ENCODE measurements around the gene VEZF1. TPM values are rescaled to one million over a fixed set of nuclear protein-coding genes. Genes with fewer than 3 reads are reported as not detected.
"Not testable (repeated sequence)": the region's sequence is repeated elsewhere in the genome, so short reads cannot be mapped to it uniquely, and the experiment has no call there.

Gene VEZF1
- total RNA-seq, 1 experiment from 2014 or later: 48.2 TPM

- peaks cover 9% of the 10 kb centered on the region for H3K36me3 ChIP-seq (replicated peaks; ENCODE audit: control insufficient read depth, insufficient read depth, low read length)
- H3K4me3 ChIP-seq (ENCODE audit: insufficient read depth, low read depth, low read length): no peak overlapping the region
- no peak for DNase-seq
Observed at GRCh38 chr17:57971572-57971971, 16.5 kb downstream of the VEZF1 start.

DNA sequence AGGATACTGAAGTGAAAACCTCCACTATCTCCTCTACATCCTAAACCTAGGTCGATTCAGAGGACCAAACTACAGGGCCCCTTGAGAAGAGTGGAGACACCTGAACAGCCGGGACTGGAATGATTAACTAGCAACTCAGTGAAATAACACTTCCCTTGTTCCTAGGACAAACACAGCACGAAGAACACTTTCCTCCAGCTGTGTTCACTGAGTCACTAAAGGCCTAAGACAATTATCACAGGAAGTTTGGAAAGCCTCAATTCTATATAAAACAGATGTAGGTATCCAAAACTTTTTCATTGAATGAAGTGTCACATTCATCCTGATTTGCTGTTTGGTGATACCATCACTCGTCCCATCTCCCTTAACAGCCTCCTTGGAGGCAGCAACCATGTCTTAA lies 17.3 kb downstream of the VEZF1 start:
- no peak for DNase-seq
- Histone ChIP-seq H3K36me3 (replicated peaks; ENCODE audit: control insufficient read depth, insufficient read depth, low read length) (peaks cover 7% of the 10 kb centered on the region), H3K27me3 (ENCODE audit: control insufficient read depth, insufficient read depth, low read length) (no peaks in the 10 kb centered on the region), H3K4me3 (ENCODE audit: insufficient read depth, low read depth, low read length) (no peak overlapping the region)

More at GRCh38 chr17:57971572-57971971, 16.5 kb downstream of the VEZF1 start:
- H3K27me3 ChIP-seq (ENCODE audit: control insufficient read depth, insufficient read depth, low read length): no peaks in the 10 kb centered on the region

- DNase-seq: no peak
- Histone ChIP-seq H3K4me3 (ENCODE audit: insufficient read depth, low read depth, low read length) (no peak overlapping the region), H3K27me3 (ENCODE audit: control insufficient read depth, insufficient read depth, low read length) (no peaks in the 10 kb centered on the region), H3K36me3 (replicated peaks; ENCODE audit: control insufficient read depth, insufficient read depth, low read length) (peaks cover 1% of the 10 kb centered on the region)
Observed at GRCh38 chr17:57968456-57968855, 19.6 kb downstream of the VEZF1 start.

DNA sequence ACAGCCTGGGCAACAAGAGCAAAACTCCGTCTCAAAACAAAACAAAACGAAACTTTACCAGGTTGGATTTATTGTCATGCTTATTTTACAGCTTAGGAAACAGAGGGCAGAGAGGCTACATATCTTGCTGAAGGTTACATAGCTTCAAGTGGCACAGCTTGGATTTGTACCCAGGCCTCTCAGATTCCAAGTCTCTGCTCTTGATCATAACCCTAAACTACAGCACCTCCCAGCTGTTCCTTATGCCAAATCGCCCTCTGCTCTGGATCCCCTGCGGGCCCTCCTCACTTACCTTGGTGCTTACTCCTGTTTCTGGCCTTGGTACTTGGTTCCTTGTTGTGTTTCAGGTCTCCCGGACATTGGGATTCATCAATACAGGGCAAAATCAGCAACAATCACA lies 21.2 kb downstream of the VEZF1 start:
- DNase-seq: no peak
- Histone ChIP-seq H3K27me3 (ENCODE audit: control insufficient read depth, insufficient read depth, low read length) (no peaks in the 10 kb centered on the region), H3K4me3 (ENCODE audit: insufficient read depth, low read depth, low read length) (no peak overlapping the region), H3K36me3 (replicated peaks; ENCODE audit: control insufficient read depth, insufficient read depth, low read length) (no peaks in the 10 kb centered on the region)

GRCh38 chr17:57966246-57966645 lies 21.8 kb downstream of the VEZF1 start:
- Histone ChIP-seq H3K4me3 (ENCODE audit: insufficient read depth, low read depth, low read length) (no peak overlapping the region), H3K27me3 (ENCODE audit: control insufficient read depth, insufficient read depth, low read length) (no peaks in the 10 kb centered on the region), H3K36me3 (replicated peaks; ENCODE audit: control insufficient read depth, insufficient read depth, low read length) (no peaks in the 10 kb centered on the region)
- DNase-seq: no peak

GRCh38 chr17:57965521-57966160 lies 22.4 kb downstream of the VEZF1 start:
- Histone ChIP-seq H3K27me3 (ENCODE audit: control insufficient read depth, insufficient read depth, low read length) (no peaks in the 10 kb centered on the region), H3K4me3 (ENCODE audit: insufficient read depth, low read depth, low read length) (no peak overlapping the region), H3K36me3 (replicated peaks; ENCODE audit: control insufficient read depth, insufficient read depth, low read length) (no peaks in the 10 kb centered on the region)
- DNase-seq: peak; percentile 61

DNA sequence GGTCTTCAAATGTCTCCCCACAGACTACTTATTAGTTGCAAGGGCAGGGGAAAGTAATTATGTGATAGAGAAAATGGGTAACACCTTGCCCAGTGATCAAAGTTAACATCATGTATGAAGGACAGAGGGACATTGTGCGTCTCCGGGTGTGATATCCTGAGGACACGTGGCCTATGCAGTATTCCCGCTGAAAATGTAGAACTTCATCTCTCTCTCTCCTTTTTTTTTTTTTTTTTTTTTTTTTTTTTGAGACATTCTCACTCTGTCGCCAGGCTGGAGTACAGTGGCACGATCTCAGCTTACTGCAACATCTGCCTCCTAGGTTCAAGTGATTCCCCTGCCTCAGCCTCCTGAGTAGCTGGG lies 24.9 kb downstream of the VEZF1 start:
- Histone ChIP-seq H3K4me3 (ENCODE audit: insufficient read depth, low read depth, low read length) (no peak overlapping the region), H3K27me3 (ENCODE audit: control insufficient read depth, insufficient read depth, low read length) (no peaks in the 10 kb centered on the region), H3K36me3 (replicated peaks; ENCODE audit: control insufficient read depth, insufficient read depth, low read length) (no peaks in the 10 kb centered on the region)
- DNase-seq: no peak

GRCh38 chr17:57962279-57963148 lies 25.5 kb downstream of the VEZF1 start:
- no peaks in the 10 kb centered on the region for H3K36me3 ChIP-seq (replicated peaks; ENCODE audit: control insufficient read depth, insufficient read depth, low read length)
- peak; percentile 2 for DNase-seq
- H3K4me3 ChIP-seq (ENCODE audit: insufficient read depth, low read depth, low read length): no peak overlapping the region
- H3K27me3 ChIP-seq (ENCODE audit: control insufficient read depth, insufficient read depth, low read length): no peaks in the 10 kb centered on the region

- peak; percentile 5 for DNase-seq
Observed at GRCh38 chr17:57959929-57960328, 28.1 kb downstream of the VEZF1 start.

DNA sequence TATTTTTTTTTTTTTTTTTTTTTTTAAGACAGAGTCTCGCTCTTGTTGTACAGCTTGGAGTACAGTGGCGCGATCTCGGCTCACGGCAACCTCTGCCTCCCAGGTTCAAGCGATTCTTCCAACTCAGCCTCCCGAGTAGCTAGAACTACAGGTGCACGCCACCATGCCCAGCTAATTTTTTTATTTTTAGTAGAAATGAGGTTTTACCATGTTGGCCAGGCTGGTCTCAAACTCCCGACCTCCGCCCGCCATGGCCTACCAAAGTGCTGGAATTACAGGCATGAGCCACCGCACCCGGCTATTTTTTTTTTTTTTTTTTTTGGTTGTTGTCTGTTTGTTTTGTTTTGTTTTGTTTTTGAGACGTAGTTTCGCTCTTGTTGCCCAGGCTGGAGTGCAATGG lies 29.7 kb downstream of the VEZF1 start:
- H3K36me3 ChIP-seq (replicated peaks; ENCODE audit: control insufficient read depth, insufficient read depth, low read length); H3K4me3 ChIP-seq (ENCODE audit: insufficient read depth, low read depth, low read length); H3K27me3 ChIP-seq (ENCODE audit: control insufficient read depth, insufficient read depth, low read length); DNase-seq: not testable (repeated sequence)

More at GRCh38 chr17:57959929-57960328, 28.1 kb downstream of the VEZF1 start:
- H3K4me3 ChIP-seq (ENCODE audit: insufficient read depth, low read depth, low read length): no peak overlapping the region
- peaks cover 9% of the 10 kb centered on the region; the same call in 1 of the 2 replicates for H3K27me3 ChIP-seq (ENCODE audit: control insufficient read depth, insufficient read depth, low read length)
- no peaks in the 10 kb centered on the region for H3K36me3 ChIP-seq (replicated peaks; ENCODE audit: control insufficient read depth, insufficient read depth, low read length)

DNA sequence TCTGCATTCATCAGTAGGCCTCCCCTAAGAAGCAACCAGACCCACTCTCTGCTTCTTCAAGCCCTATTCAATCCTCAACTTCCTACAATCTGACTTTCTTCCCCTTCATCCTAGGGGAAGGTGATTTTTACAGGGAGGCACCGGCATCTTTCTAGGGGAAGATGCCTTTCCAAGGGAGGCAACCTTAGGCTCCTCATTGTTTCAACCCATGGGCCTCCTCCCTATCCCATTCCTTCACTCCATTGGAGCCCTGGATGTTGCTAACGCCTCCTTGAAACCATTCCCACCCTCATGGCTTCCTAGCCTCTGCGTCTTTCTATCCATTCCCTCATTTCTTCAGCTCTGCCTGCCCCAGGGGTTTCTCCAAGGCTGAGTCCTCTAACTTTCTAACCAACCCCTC lies 30.2 kb downstream of the VEZF1 start:
- no peak overlapping the region for H3K4me3 ChIP-seq (ENCODE audit: insufficient read depth, low read depth, low read length)
- peaks cover 9% of the 10 kb centered on the region; the same call in 1 of the 2 replicates for H3K27me3 ChIP-seq (ENCODE audit: control insufficient read depth, insufficient read depth, low read length)
- DNase-seq: no peak
- no peaks in the 10 kb centered on the region for H3K36me3 ChIP-seq (replicated peaks; ENCODE audit: control insufficient read depth, insufficient read depth, low read length)

DNA sequence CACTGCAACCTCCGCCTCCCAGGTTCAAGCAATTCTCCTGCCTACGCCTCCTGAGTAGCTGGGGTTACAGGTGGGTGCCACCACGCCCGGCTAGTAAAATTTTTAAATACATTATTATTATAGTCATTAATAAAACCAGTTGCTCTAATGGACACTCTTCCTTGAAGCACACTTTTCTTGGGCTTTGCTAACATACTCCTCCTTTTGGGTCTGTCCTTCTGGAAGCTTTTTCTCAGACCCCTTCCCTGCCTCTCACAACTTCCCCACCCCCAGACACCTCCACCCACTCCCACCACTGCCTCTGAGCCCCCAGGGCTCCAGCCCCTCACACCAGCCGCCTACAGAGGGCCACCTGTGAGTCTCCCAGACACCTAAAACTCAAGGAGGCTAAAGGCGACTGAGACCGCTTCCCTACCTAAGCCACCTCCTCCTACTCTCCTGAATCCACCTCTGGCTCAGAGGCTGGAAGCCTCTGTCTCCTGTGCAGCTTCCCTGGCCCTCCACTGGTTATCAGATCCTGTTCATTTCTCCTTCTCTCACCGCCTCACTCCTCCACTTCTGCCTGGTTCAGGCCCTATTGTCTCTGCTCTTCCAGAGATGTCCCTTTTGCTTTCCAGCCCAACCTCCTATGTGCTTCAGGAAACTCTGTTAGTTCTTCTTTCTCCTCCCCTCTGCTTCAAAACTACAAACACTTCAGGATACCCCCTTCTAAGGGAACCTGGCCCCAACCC lies 30.8 kb downstream of the VEZF1 start:
- Histone ChIP-seq H3K4me3 (ENCODE audit: insufficient read depth, low read depth, low read length) (no peak overlapping the region), H3K36me3 (replicated peaks; ENCODE audit: control insufficient read depth, insufficient read depth, low read length) (no peaks in the 10 kb centered on the region), H3K27me3 (ENCODE audit: control insufficient read depth, insufficient read depth, low read length) (peaks cover 9% of the 10 kb centered on the region; the same call in 1 of the 2 replicates)
- no peak for DNase-seq

GRCh38 chr17:57956291-57957119 lies 31.5 kb downstream of the VEZF1 start:
- Histone ChIP-seq H3K4me3 (ENCODE audit: insufficient read depth, low read depth, low read length) (no peak overlapping the region), H3K27me3 (ENCODE audit: control insufficient read depth, insufficient read depth, low read length) (peaks cover 9% of the 10 kb centered on the region; the same call in 1 of the 2 replicates), H3K36me3 (replicated peaks; ENCODE audit: control insufficient read depth, insufficient read depth, low read length) (no peaks in the 10 kb centered on the region)
- DNase-seq: peak; percentile 62

All from H7 (cell line).